Hematopoietic multipotent progenitor cell (in vitro differentiated cells): Measurements from ENCODE around the gene JPH3. TPM values are rescaled to one million over a fixed set of nuclear protein-coding genes. Genes with fewer than 3 reads are reported as not detected.
"Not testable (repeated sequence)": the region's sequence is repeated elsewhere in the genome, so short reads cannot be mapped to it uniquely, and the experiment has no call there.

Experiments used
- DNase-seq, 3 donors: peaks; one replicate each; pipeline ENCODE4 v3.0.0-alpha.2; 2011 to 2015; ENCODE audit warnings: low read depth in 2 of 3, low spot score in 2 of 3
- total RNA-seq: library from RNA; depleted of rRNA; stranded (reverse); fragments of >200 nt; gene quantifications from one replicate; pipeline ENCODE4 v1.2.3, GENCODE V29; 2012

Gene JPH3
- total RNA-seq, 1 donor = not detected

GRCh38 chr16:87675111-87675719 lies 72.9 kb downstream of the JPH3 start:
- DNase-seq = no peak

- DNase-seq = no peak
Observed at GRCh38 chr16:87677830-87678229, 75.5 kb downstream of the JPH3 start.

- no peak for DNase-seq
Observed at GRCh38 chr16:87678618-87679017, 76.3 kb downstream of the JPH3 start.

- no peak for DNase-seq
Observed at GRCh38 chr16:87679593-87680271, 77.4 kb downstream of the JPH3 start.

GRCh38 chr16:87680272-87680644 lies 78.0 kb downstream of the JPH3 start:
- no peak for DNase-seq

- not testable (repeated sequence) for DNase-seq
Observed at GRCh38 chr16:87681051-87681602, 78.8 kb downstream of the JPH3 start.

- DNase-seq = peak in 2 of 3 donors; percentile 35 to 46
Observed at GRCh38 chr16:87681981-87682570, 79.8 kb downstream of the JPH3 start.

GRCh38 chr16:87682852-87683399 lies 80.6 kb downstream of the JPH3 start:
- no peak for DNase-seq

- no peak for DNase-seq
Observed at GRCh38 chr16:87684106-87684677, 81.9 kb downstream of the JPH3 start.

GRCh38 chr16:87684711-87685404 lies 82.5 kb downstream of the JPH3 start:
- no peak for DNase-seq

- DNase-seq = no peak
Observed at GRCh38 chr16:87685405-87685755, 83.1 kb downstream of the JPH3 start.

GRCh38 chr16:87685766-87686165 lies 83.5 kb downstream of the JPH3 start:
- no peak for DNase-seq

GRCh38 chr16:87686697-87687096 lies 84.4 kb downstream of the JPH3 start:
- DNase-seq = no peak

- DNase-seq = no peak
Observed at GRCh38 chr16:87687126-87687910, 85.0 kb downstream of the JPH3 start.

- no peak for DNase-seq
Observed at GRCh38 chr16:87687998-87688529, 85.8 kb downstream of the JPH3 start.

GRCh38 chr16:87688876-87689815 lies 86.8 kb downstream of the JPH3 start:
- DNase-seq = no peak

- DNase-seq = no peak
Observed at GRCh38 chr16:87689956-87690465, 87.7 kb downstream of the JPH3 start.

GRCh38 chr16:87690911-87691685 lies 88.8 kb downstream of the JPH3 start:
- no peak for DNase-seq
